SK-N-SH treated with all-trans-retinoic acid at 6 μM for 48 hours (cell line): ENCODE data around the gene SLX9.

ENCODE experiments used
- ATAC-seq: fragments of 200-7000 bp; cut with Tn5 transposase; 3 replicates; pipeline ENCODE4 v1.9.1; 2020; ENCODE audit warnings: mild to moderate bottlenecking, moderate library complexity
- ARNTL ChIP-seq: fragments of 450-650 bp; formaldehyde crosslinking; IDR thresholded peaks from 2 replicates; pipeline ENCODE4 v1.5.0; 2020; ENCODE audit warnings: low read depth, mild to moderate bottlenecking, moderate library complexity, borderline replicate concordance
- BACH2 ChIP-seq: fragments of 250-450 bp; sonication (Bioruptor Pico); IDR thresholded peaks from 2 replicates; pipeline ENCODE4 v1.9.0; 2021; ENCODE audit warnings: mild to moderate bottlenecking, borderline replicate concordance
- CREB5 ChIP-seq: fragments of 250-450 bp; sonication (Bioruptor Pico); IDR thresholded peaks from 2 replicates; pipeline ENCODE4 v1.5.1; 2020; ENCODE audit warnings: low read depth, mild to moderate bottlenecking, moderate library complexity
- CSDC2 ChIP-seq: fragments of 250-450 bp; sonication (Bioruptor Pico); IDR thresholded peaks from 2 replicates; pipeline ENCODE4 v1.5.0; 2020; ENCODE audit warnings: mild to moderate bottlenecking, moderate library complexity
- ESRRG ChIP-seq: fragments of 250-450 bp; sonication (Bioruptor Pico); IDR thresholded peaks from 2 replicates; pipeline ENCODE4 v1.6.1; 2021; ENCODE audit warnings: mild to moderate bottlenecking
- GLIS3 ChIP-seq: fragments of 250-450 bp; sonication (Bioruptor Pico); IDR thresholded peaks from 2 replicates; pipeline ENCODE4 v1.5.0; 2020; ENCODE audit warnings: mild to moderate bottlenecking, moderate library complexity
- ISL1 ChIP-seq: fragments of 250-450 bp; sonication (Bioruptor Pico); IDR thresholded peaks from 2 replicates; pipeline ENCODE4 v2.1.2; 2022; ENCODE audit warnings: mild to moderate bottlenecking, moderate library complexity
- OSR1 ChIP-seq: fragments of 250-450 bp; sonication (Bioruptor Pico); IDR thresholded peaks from 2 replicates; pipeline ENCODE4 v1.8.0; 2022; ENCODE audit warnings: moderate library complexity, mild to moderate bottlenecking, inconsistent platforms
- PPARA ChIP-seq: fragments of 250-450 bp; sonication (Bioruptor Pico); IDR thresholded peaks from 2 replicates; pipeline ENCODE4 v1.5.0; 2020; ENCODE audit warnings: mild to moderate bottlenecking, borderline replicate concordance
- RARB ChIP-seq: fragments of 250-450 bp; sonication (Bioruptor Pico); IDR thresholded peaks from 2 replicates; pipeline ENCODE4 v1.8.0; 2021; ENCODE audit warnings: mild to moderate bottlenecking, moderate library complexity
- SNAI2 ChIP-seq: fragments of 250-450 bp; sonication (Bioruptor Pico); IDR thresholded peaks from 2 replicates; pipeline ENCODE4 v1.5.0; 2020; ENCODE audit warnings: mild to moderate bottlenecking, moderate library complexity
- TCF4 ChIP-seq: fragments of 250-450 bp; sonication (Bioruptor Pico); IDR thresholded peaks from 2 replicates; pipeline ENCODE4 v1.8.0; 2021; ENCODE audit warnings: mild to moderate bottlenecking, moderate library complexity, borderline replicate concordance
- TOX ChIP-seq: fragments of 250-450 bp; sonication (Bioruptor Pico); IDR thresholded peaks from 2 replicates; pipeline ENCODE4 v1.8.0; 2021; ENCODE audit warnings: mild to moderate bottlenecking, moderate library complexity, borderline replicate concordance
- TSHZ2 ChIP-seq: fragments of 250-450 bp; sonication (Bioruptor Pico); IDR thresholded peaks from 2 replicates; pipeline ENCODE4 v1.5.0; 2020; ENCODE audit warnings: mild to moderate bottlenecking, moderate library complexity
- ZC3H10 ChIP-seq: fragments of 250-450 bp; sonication (Bioruptor Pico); IDR thresholded peaks from 2 replicates; pipeline ENCODE4 v1.5.1; 2021; ENCODE audit warnings: mild to moderate bottlenecking, moderate library complexity
- ZFP3 ChIP-seq: fragments of 250-450 bp; sonication (Bioruptor Pico); IDR thresholded peaks from 2 replicates; pipeline ENCODE4 v1.5.0; 2020; ENCODE audit warnings: mild to moderate bottlenecking, moderate library complexity
- ZFP30 ChIP-seq: fragments of 450-650 bp; formaldehyde crosslinking; IDR thresholded peaks from 2 replicates; pipeline ENCODE4 v1.5.0; 2022; ENCODE audit warnings: mild to moderate bottlenecking, moderate library complexity
- ZNF565 ChIP-seq: fragments of 450-650 bp; formaldehyde crosslinking; conservative IDR thresholded peaks from 2 replicates; pipeline ENCODE4 v1.5.0; 2020; ENCODE audit warnings: low read depth, mild to moderate bottlenecking, moderate library complexity
- ZNF70 ChIP-seq: fragments of 450-650 bp; formaldehyde crosslinking; IDR thresholded peaks from 2 replicates; pipeline ENCODE4 v1.5.0; 2020; ENCODE audit warnings: mild to moderate bottlenecking, moderate library complexity
- ZNF8 ChIP-seq: fragments of 450-650 bp; formaldehyde crosslinking; IDR thresholded peaks from 2 replicates; pipeline ENCODE4 v1.5.0; 2020; ENCODE audit warnings: mild to moderate bottlenecking, moderate library complexity
- TF ChIP-seq, protein P1 (sequence below): fragments of 250-450 bp; sonication (Bioruptor Pico); IDR thresholded peaks from 2 replicates; pipeline ENCODE4 v1.5.1; 2021; ENCODE audit warnings: mild to moderate bottlenecking, moderate library complexity
- TF ChIP-seq, protein P2 (sequence below): fragments of 250-450 bp; sonication (Bioruptor Pico); IDR thresholded peaks from 2 replicates; pipeline ENCODE4 v1.8.0; 2020; ENCODE audit warnings: mild to moderate bottlenecking, moderate library complexity, borderline replicate concordance

SLX9 gene

DNA sequence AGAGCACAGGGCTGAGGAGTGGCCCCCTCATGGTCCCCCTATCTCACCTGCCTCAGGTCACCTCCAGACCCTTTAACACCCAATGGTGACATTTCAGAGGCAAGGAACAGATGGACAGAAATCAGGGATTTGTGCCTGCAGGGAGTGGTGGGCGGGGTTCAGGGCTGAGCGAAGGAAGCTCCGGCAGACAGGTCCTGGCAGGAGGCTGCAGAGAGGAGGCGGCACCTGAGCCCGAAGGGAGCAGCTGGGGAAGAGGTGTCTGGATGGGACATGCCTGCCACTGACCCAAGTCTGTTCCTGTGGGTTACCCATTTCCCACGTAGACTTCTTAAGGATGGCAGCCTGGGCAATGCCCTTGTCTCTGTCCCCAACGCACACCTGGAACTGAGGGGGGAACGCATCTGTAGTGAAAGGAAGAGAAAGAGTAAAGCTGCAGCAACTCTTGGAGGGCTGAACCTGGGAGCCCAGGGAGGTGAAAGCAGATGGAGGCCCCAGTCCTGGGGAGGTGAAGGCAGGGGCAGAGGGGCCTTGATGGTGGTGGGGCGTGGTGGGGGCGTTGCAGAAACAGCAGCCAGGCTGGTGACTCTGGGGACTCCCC lies 72.9 kb downstream of the SLX9 start:
- peak; percentile 76 for ATAC-seq
- TF ChIP-seq ZNF70 (CRISPR knock-in tag) = no peak
- no peak for TF ChIP-seq BACH2
- no peak for TF ChIP-seq GLIS3 (CRISPR knock-in tag)

DNA sequence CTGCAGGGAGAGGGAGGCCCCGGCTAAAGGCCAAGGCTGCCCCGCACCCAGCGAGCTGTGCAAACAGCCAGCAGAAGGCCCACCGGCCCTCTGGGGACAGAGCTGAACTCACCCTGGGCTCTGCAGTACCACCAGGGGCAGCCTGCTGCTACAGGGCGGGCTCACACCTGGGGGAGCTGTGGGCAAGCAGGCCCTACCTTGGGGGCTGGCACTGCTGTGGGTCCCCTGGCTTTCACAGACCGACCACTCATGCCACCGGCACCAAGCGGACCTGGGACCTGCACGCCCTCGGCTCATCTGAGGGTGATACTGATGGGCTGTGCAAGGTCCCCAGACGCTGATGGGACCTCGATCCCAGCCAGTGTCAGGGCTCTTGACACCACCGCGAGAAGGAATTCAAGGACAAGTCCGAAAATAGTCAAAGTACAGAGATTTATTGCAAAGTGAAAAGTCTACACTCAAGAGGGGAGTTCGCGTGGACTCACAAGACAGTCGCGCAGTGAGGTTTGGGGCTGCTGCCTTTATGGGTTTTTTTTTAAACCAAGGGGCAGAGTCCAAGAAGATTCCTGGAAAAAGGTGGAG lies 73.5 kb downstream of the SLX9 start:
- ATAC-seq = peak; percentile 23; the same call in 2 of the 3 replicates
- no peak for TF ChIP-seq ARNTL (CRISPR knock-in tag)
- no peak for TF ChIP-seq RARB
- TF ChIP-seq, protein P1, sequence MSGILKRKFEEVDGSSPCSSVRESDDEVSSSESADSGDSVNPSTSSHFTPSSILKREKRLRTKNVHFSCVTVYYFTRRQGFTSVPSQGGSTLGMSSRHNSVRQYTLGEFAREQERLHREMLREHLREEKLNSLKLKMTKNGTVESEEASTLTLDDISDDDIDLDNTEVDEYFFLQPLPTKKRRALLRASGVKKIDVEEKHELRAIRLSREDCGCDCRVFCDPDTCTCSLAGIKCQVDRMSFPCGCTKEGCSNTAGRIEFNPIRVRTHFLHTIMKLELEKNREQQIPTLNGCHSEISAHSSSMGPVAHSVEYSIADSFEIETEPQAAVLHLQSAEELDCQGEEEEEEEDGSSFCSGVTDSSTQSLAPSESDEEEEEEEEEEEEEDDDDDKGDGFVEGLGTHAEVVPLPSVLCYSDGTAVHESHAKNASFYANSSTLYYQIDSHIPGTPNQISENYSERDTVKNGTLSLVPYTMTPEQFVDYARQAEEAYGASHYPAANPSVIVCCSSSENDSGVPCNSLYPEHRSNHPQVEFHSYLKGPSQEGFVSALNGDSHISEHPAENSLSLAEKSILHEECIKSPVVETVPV (CRISPR knock-in tag) = no peak
- no peak for TF ChIP-seq SNAI2 (CRISPR knock-in tag)
- TF ChIP-seq PPARA (CRISPR knock-in tag) = no peak
- TF ChIP-seq ZC3H10 (CRISPR knock-in tag) = no peak
- no peak for TF ChIP-seq ZNF8 (CRISPR knock-in tag)
- TF ChIP-seq ZNF565 (CRISPR knock-in tag) = no peak
- no peak for TF ChIP-seq ZFP30 (CRISPR knock-in tag)
- TF ChIP-seq ZNF70 (CRISPR knock-in tag) = no peak
- TF ChIP-seq OSR1 (CRISPR knock-in tag) = no peak
- TF ChIP-seq, all 23 proteins: peak for 0

GRCh38 chr21:45014747-45015468 lies 75.1 kb downstream of the SLX9 start:
- ATAC-seq = no peak
- TF ChIP-seq ZFP3 (CRISPR knock-in tag) = no peak
- TF ChIP-seq, all 23 proteins: peak for 0

- ATAC-seq = no peak
- TF ChIP-seq ZNF70 (CRISPR knock-in tag) (no peak), SNAI2 (CRISPR knock-in tag) (no peak), ESRRG (CRISPR knock-in tag) (no peak), CREB5 (CRISPR knock-in tag) (no peak)
- TF ChIP-seq, protein P1 (CRISPR knock-in tag) = no peak
Measured at GRCh38 chr21:45015469-45015860, 75.6 kb downstream of the SLX9 start.

DNA sequence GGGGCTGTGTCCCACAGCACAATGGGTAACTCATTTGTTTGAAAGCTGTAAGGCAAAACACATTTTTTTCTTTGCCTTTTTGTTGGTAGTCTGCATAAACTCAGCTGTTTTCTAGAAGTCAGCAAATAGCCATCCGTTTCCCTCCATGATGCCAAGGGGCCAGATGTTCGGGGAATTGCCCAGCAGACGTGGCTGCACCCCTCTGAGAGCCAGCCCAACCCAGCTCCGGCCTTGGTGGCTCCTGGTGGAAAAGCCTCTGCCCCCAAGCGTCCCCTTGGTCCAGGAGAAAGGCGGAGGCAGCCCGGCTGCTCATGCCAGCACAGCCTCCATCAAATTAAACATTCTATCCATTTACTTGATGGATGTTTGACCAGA lies 76.2 kb downstream of the SLX9 start:
- no peak for ATAC-seq
- TF ChIP-seq CSDC2 (no peak), ZNF70 (CRISPR knock-in tag) (no peak), PPARA (CRISPR knock-in tag) (no peak), ZNF8 (CRISPR knock-in tag) (no peak), TCF4 (CRISPR knock-in tag) (no peak), ISL1 (no peak), CREB5 (CRISPR knock-in tag) (no peak), ZNF565 (CRISPR knock-in tag) (no peak), TSHZ2 (CRISPR knock-in tag) (no peak), TOX (CRISPR knock-in tag) (no peak), ZC3H10 (CRISPR knock-in tag) (no peak)
- TF ChIP-seq, protein P2, sequence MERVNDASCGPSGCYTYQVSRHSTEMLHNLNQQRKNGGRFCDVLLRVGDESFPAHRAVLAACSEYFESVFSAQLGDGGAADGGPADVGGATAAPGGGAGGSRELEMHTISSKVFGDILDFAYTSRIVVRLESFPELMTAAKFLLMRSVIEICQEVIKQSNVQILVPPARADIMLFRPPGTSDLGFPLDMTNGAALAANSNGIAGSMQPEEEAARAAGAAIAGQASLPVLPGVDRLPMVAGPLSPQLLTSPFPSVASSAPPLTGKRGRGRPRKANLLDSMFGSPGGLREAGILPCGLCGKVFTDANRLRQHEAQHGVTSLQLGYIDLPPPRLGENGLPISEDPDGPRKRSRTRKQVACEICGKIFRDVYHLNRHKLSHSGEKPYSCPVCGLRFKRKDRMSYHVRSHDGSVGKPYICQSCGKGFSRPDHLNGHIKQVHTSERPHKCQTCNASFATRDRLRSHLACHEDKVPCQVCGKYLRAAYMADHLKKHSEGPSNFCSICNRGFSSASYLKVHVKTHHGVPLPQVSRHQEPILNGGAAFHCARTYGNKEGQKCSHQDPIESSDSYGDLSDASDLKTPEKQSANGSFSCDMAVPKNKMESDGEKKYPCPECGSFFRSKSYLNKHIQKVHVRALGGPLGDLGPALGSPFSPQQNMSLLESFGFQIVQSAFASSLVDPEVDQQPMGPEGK = no peak
